Lower lobe of right lung (tissue), 2 donors: ENCODE measurements around the gene GLRA3. TPM values are rescaled to one million over a fixed set of nuclear protein-coding genes. Genes with fewer than 3 reads are reported as not detected.

Experiments
- ATAC-seq, 2 donors: fragments of 200-7000 bp; cut with Tn5 transposase; one replicate each; pipeline ENCODE4 v1.9.1; 2020 to 2022; ENCODE audit warnings: mild to moderate bottlenecking in 2 of 2, moderate library complexity in 2 of 2
- DNase-seq: peaks from one replicate; pipeline ENCODE4 v3.0.0-alpha.2; 2020
- H3K27ac ChIP-seq: fragments of 200-600 bp; one replicate; pipeline ENCODE4 v1.8.0; 2022
- H3K27me3 ChIP-seq: fragments of 200-600 bp; one replicate; pipeline ENCODE4 v1.8.0; 2022; ENCODE audit warnings: low read depth
- H3K36me3 ChIP-seq: fragments of 200-600 bp; one replicate; pipeline ENCODE4 v1.8.0; 2022; ENCODE audit warnings: mild to moderate bottlenecking
- H3K4me1 ChIP-seq: fragments of 200-600 bp; one replicate; pipeline ENCODE4 v1.8.0; 2022
- H3K4me3 ChIP-seq: fragments of 200-600 bp; one replicate; pipeline ENCODE4 v1.8.0; 2022; ENCODE audit warnings: mild to moderate bottlenecking
- H3K9me3 ChIP-seq: fragments of 200-600 bp; one replicate; pipeline ENCODE4 v1.8.0; 2022
- intact Hi-C: fragments of 100-400 bp; cut with DNase I; formaldehyde crosslinking; loops from one replicate; pipeline ENCODE4 v1.11.0; 2022
- total RNA-seq: library from RNA; stranded (reverse); fragmentation: NEBNext Ultra II Directional; extraction: Animal tissue kit (Norgen Biotek cat#: 25700); gene quantifications from one replicate; pipeline ENCODE4 v1.2.1, GENCODE V29; 2021
- TF ChIP-seq, protein P1 (sequence below): fragments of 200-600 bp; IDR thresholded peaks from one replicate; pipeline ENCODE4 v1.8.0; 2022; ENCODE audit warnings: antibody characterized with exemption, mild to moderate bottlenecking
- donor health status: DM: no; HTN: yes; CAD: no; lungs with severe emphysema.

Gene GLRA3
- total RNA-seq, 1 donor from 2014 or later, result not detected

DNA sequence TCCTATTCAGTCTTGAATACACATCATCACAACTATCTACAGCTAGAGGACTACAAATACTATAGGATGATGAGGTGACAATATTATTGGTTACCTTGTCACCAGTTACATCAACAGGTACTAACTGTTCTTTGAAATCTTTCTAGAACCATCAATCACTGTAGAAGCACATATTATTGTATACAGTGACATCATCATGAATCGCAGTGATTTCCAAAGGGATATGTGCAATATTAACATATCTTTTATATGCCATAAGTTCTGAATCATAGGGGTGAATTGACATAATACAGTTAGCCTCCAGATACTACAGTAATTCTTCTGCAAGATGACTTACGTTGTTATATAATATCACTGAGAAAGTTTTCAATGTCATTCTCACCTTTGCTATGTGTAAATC lies 201.6 kb downstream of the GLRA3 start:
- TF ChIP-seq, protein P1, sequence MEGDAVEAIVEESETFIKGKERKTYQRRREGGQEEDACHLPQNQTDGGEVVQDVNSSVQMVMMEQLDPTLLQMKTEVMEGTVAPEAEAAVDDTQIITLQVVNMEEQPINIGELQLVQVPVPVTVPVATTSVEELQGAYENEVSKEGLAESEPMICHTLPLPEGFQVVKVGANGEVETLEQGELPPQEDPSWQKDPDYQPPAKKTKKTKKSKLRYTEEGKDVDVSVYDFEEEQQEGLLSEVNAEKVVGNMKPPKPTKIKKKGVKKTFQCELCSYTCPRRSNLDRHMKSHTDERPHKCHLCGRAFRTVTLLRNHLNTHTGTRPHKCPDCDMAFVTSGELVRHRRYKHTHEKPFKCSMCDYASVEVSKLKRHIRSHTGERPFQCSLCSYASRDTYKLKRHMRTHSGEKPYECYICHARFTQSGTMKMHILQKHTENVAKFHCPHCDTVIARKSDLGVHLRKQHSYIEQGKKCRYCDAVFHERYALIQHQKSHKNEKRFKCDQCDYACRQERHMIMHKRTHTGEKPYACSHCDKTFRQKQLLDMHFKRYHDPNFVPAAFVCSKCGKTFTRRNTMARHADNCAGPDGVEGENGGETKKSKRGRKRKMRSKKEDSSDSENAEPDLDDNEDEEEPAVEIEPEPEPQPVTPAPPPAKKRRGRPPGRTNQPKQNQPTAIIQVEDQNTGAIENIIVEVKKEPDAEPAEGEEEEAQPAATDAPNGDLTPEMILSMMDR, result no peak
- Histone ChIP-seq H3K27ac (no peak overlapping the region), H3K9me3 (no peaks in the 10 kb centered on the region), H3K36me3 (no peaks in the 10 kb centered on the region), H3K4me3 (no peak overlapping the region), H3K4me1 (peaks cover 5% of the 10 kb centered on the region), H3K27me3 (no peaks in the 10 kb centered on the region)
- intact Hi-C loops, result no loop called here
- DNase-seq, result no peak
- ATAC-seq, result no peak

DNA sequence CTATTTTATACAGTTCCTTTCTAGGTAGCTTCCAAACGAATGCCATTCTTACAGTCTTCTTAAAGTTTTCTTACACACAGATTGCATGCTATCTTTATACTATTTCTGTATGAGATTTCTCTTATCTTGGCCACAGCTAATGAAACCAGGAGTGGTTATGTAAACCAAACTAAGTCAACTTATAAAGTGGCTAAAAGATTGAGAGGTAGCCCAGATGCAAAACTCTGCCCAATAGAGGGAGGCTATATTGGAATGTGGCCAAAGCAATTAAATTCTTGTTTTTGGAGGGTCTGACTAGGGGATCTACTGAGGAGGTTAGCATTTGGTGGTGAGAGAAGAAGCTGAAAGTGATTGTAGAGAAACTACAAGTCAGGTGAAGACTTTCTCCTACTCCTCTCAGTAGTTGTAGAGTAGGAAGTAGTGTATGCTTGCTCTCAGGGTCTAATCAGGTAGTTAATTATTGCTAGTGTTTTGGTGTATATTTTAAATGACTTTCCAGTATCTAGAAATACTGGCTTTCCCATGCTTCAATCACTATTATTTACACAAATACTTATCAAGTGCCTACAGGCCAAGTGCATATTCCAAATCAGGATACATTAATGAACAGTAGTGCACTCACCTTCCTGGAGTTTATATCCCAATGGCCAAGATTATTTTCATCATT lies 202.6 kb downstream of the GLRA3 start:
- Histone ChIP-seq H3K4me1 (no peaks in the 10 kb centered on the region), H3K27me3 (no peaks in the 10 kb centered on the region), H3K27ac (no peak overlapping the region), H3K9me3 (no peaks in the 10 kb centered on the region), H3K4me3 (no peak overlapping the region), H3K36me3 (no peaks in the 10 kb centered on the region)
- intact Hi-C loops, result no loop called here
- DNase-seq, result no peak
- TF ChIP-seq, protein P1, result no peak
- ATAC-seq, result peak; percentile 63 to 87

DNA sequence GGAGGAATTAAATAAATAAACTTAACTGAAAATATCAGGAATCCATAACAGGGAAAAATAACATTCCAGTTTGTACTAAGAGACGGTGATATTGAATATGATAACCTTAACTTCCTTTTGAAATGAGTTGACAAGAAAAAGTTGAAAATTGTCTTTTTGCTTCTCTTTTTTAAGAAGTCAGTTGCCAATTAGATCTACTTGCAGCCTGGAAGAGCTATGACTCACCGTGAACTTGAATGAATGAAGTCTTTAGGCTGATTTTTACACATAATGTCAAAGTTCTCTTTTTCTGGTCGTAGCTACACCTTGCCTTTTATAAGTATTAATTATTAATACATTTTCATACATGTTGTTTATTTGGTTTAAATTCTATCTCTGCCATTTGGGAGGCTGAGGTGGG lies 212.4 kb downstream of the GLRA3 start:
- H3K36me3 ChIP-seq, result no peaks in the 10 kb centered on the region
- no peak overlapping the region for H3K4me3 ChIP-seq
- H3K27ac ChIP-seq, result no peak overlapping the region
- H3K27me3 ChIP-seq, result no peaks in the 10 kb centered on the region
- H3K9me3 ChIP-seq, result no peaks in the 10 kb centered on the region
- ATAC-seq (no peak), DNase-seq (no peak)
- peaks cover 6% of the 10 kb centered on the region for H3K4me1 ChIP-seq
- intact Hi-C loops, result no loop called here
- TF ChIP-seq, protein P1, result no peak

DNA sequence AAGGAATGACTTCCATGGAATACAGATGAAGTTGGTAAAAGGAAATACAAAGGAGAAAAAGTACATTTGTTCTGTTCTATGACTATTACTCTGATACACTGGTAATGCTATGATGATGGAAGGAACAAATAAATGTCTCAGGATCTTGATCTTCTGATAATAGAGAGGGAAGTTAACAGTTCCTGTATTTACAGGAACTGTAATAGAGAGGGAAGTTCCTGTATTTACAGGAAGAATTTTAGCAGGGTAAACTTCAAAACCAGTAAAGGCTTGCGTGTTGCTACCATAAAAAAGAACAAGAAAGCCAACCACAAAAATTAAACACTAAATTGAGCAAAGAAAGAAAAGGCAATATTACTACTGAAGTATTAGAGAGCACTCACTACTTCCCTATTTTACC lies 215.1 kb downstream of the GLRA3 start:
- H3K4me1 ChIP-seq, result peaks cover 6% of the 10 kb centered on the region
- intact Hi-C loops, result no loop called here
- no peaks in the 10 kb centered on the region for H3K36me3 ChIP-seq
- no peaks in the 10 kb centered on the region for H3K27me3 ChIP-seq
- no peaks in the 10 kb centered on the region for H3K9me3 ChIP-seq
- ATAC-seq (peak; percentile 55 to 58), DNase-seq (no peak)
- H3K4me3 ChIP-seq, result no peak overlapping the region
- H3K27ac ChIP-seq, result no peak overlapping the region
- TF ChIP-seq, protein P1, result no peak

DNA sequence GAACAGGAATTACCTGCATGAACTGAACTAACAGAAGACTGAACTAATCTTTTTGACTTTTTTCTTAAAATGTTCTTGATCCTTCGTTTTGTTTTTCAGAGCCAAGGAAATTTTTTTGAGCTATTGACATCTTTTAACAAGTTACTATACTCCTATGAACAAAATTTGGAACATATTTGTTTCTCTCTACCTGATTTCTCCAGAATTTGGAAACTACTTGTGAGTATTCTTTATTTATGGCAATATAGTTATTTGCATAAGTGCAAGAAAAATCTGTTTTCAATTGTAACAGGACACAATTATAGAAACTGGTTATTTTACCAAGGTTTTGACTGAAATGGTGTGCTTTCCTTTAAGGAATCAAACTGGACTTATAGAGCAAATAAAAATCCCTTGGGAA lies 217.3 kb downstream of the GLRA3 start:
- no peak overlapping the region for H3K27ac ChIP-seq
- no peaks in the 10 kb centered on the region for H3K36me3 ChIP-seq
- H3K4me1 ChIP-seq, result peaks cover 3% of the 10 kb centered on the region
- TF ChIP-seq, protein P1, result no peak
- H3K4me3 ChIP-seq, result no peak overlapping the region
- intact Hi-C loops, result no loop called here
- no peaks in the 10 kb centered on the region for H3K27me3 ChIP-seq
- H3K9me3 ChIP-seq, result no peaks in the 10 kb centered on the region
- DNase-seq (no peak), ATAC-seq (no peak)
